Psoas muscle (tissue), 8 donors: ENCODE measurements around the gene TMEM140. TPM values are rescaled to one million over a fixed set of nuclear protein-coding genes. Genes with fewer than 3 reads are reported as not detected.

Experiments
- ATAC-seq, 4 donors: fragments of 200-7000 bp; cut with Tn5 transposase; one replicate each; pipeline ENCODE4 v1.9.1; 2020; ENCODE audit warnings: moderate library complexity in 3 of 4, mild to moderate bottlenecking in 2 of 4
- DNase-seq, 2 donors: peaks; one replicate each; pipeline ENCODE4 v3.0.0-alpha.2; 2020
- H3K27ac ChIP-seq: fragments of 200-600 bp; one replicate; pipeline ENCODE4 v1.8.0; 2022
- H3K27me3 ChIP-seq, 3 donors: fragments of 200-600 bp in 1 of 3; one replicate each; pipeline versions ENCODE4 v1.6.1 to v1.8.0; 2013 to 2022; ENCODE audit warnings: low read length in 2 of 3, mild to moderate bottlenecking in 2 of 3, moderate library complexity in 1 of 3; ENCODE audit not compliant: insufficient read depth in 3 of 3
- H3K36me3 ChIP-seq, 2 donors: fragments of 200-600 bp in 1 of 2; one replicate each; pipeline versions ENCODE4 v1.6.1 to v1.8.0; 2013 to 2022; ENCODE audit warnings: low read depth in 1 of 2, mild to moderate bottlenecking in 1 of 2, moderate library complexity in 1 of 2; ENCODE audit not compliant: insufficient read depth in 1 of 2
- H3K4me1 ChIP-seq: fragments of 200-600 bp; one replicate; pipeline ENCODE4 v1.8.0; 2022
- H3K4me3 ChIP-seq: fragments of 200-600 bp; one replicate; pipeline ENCODE4 v1.8.0; 2022; ENCODE audit warnings: mild to moderate bottlenecking
- H3K9me3 ChIP-seq: fragments of 200-600 bp; one replicate; pipeline ENCODE4 v1.8.0; 2022
- WGBS, 3 donors: extraction: QIAGEN DNeasy Blood & Tissue Kit; methylation state at CpG; one replicate each; pipeline versions ENCODE4 v1.1.6 to v1.1.7; 2013; 5-methylcytosine and 5-hydroxymethylcytosine counted together
- intact Hi-C, 2 donors: fragments of 100-400 bp; cut with DNase I; formaldehyde crosslinking; loops; one replicate each; pipeline versions ENCODE4 v1.11.0 to v1.14.2; 2022
- polyA plus RNA-seq, 3 donors: library from polyadenylated mRNA; stranded (reverse); fragments of 200-250 nt; gene quantifications; one replicate each; pipeline ENCODE4 v1.2.3, GENCODE V29; 2013
- total RNA-seq, 4 donors: library from RNA; stranded (reverse); fragmentation: NEBNext Ultra II Directional in 2 of 4; extraction: Animal tissue kit (Norgen Biotek cat#: 25700) in 2 of 4; gene quantifications; one replicate each; pipeline versions ENCODE4 v1.2.1 to v1.2.4, GENCODE V29; 2021 to 2023
- TF ChIP-seq, protein P1 (sequence below): fragments of 200-600 bp; IDR thresholded peaks from one replicate; pipeline ENCODE4 v1.8.0; 2022; ENCODE audit warnings: antibody characterized with exemption
- donor health status: healthy with polysubstance abuse.
- donor health status: DM: no; HTN: no; CAD: no; lungs with moderate emphysema.
- donor health status: Bipolar disorder and iron deficiency.
- donor health status: healthy.
- donor health status: DM: yes; HTN: yes; CAD: no.
- donor health status: DM: no; HTN: no; CAD: no.
- donor health status: DM: no; HTN: no; CAD: no.
- donor health status: DM: yes; HTN: yes; CAD: no.

The TMEM140 gene
- total and polyA plus RNA-seq, 7 donors = 25.4 to 106 (median 67.0) TPM

GRCh38 chr7:135200821-135201331, 53.0 kb downstream of the TMEM140 start:
- no peaks in the 10 kb centered on the region for H3K9me3 ChIP-seq
- ATAC-seq (peak in 2 of 4 donors; percentile 10 to 21), DNase-seq (no peak)
- H3K4me1 ChIP-seq = peaks cover 6% of the 10 kb centered on the region
- H3K27ac ChIP-seq = no peak overlapping the region
- H3K36me3 ChIP-seq = peaks cover 10 to 99% of the 10 kb centered on the region in 2 donors
- no peaks in the 10 kb centered on the region for H3K27me3 ChIP-seq
- 39 to 74% (median 48%) methylated on average over 3 of the region's 3 CpGs for WGBS, 3 donors
- H3K4me3 ChIP-seq = no peak overlapping the region
- intact Hi-C loops = no loop called here
- TF ChIP-seq, protein P1, sequence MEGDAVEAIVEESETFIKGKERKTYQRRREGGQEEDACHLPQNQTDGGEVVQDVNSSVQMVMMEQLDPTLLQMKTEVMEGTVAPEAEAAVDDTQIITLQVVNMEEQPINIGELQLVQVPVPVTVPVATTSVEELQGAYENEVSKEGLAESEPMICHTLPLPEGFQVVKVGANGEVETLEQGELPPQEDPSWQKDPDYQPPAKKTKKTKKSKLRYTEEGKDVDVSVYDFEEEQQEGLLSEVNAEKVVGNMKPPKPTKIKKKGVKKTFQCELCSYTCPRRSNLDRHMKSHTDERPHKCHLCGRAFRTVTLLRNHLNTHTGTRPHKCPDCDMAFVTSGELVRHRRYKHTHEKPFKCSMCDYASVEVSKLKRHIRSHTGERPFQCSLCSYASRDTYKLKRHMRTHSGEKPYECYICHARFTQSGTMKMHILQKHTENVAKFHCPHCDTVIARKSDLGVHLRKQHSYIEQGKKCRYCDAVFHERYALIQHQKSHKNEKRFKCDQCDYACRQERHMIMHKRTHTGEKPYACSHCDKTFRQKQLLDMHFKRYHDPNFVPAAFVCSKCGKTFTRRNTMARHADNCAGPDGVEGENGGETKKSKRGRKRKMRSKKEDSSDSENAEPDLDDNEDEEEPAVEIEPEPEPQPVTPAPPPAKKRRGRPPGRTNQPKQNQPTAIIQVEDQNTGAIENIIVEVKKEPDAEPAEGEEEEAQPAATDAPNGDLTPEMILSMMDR = no peak

GRCh38 chr7:135201350-135201749, 53.5 kb downstream of the TMEM140 start:
- Histone ChIP-seq H3K36me3 (peaks cover 7 to 99% of the 10 kb centered on the region in 2 donors), H3K4me3 (no peak overlapping the region), H3K27ac (no peak overlapping the region), H3K27me3 (no peaks in the 10 kb centered on the region), H3K9me3 (no peaks in the 10 kb centered on the region), H3K4me1 (peaks cover 6% of the 10 kb centered on the region)
- TF ChIP-seq, protein P1 = no peak
- ATAC-seq = no peak
- 65 to 80% (median 76%) methylated on average over 2 of the region's 2 CpGs for WGBS, 3 donors
- intact Hi-C loops = no loop called here
- no peak for DNase-seq

GRCh38 chr7:135204341-135204749, 56.5 kb downstream of the TMEM140 start:
- H3K27ac ChIP-seq = no peak overlapping the region
- no peak overlapping the region for H3K4me3 ChIP-seq
- intact Hi-C loops = no loop called here
- peaks cover 0 to 75% of the 10 kb centered on the region in 2 donors for H3K36me3 ChIP-seq
- peaks cover 7% of the 10 kb centered on the region for H3K4me1 ChIP-seq
- TF ChIP-seq, protein P1 = no peak
- ATAC-seq (peak in 2 of 4 donors; percentile 22 to 63), DNase-seq (no peak)
- 80 to 87% (median 81%) methylated on average over 6 of the region's 6 CpGs for WGBS, 3 donors
- no peaks in the 10 kb centered on the region for H3K27me3 ChIP-seq
- H3K9me3 ChIP-seq = no peaks in the 10 kb centered on the region

DNA sequence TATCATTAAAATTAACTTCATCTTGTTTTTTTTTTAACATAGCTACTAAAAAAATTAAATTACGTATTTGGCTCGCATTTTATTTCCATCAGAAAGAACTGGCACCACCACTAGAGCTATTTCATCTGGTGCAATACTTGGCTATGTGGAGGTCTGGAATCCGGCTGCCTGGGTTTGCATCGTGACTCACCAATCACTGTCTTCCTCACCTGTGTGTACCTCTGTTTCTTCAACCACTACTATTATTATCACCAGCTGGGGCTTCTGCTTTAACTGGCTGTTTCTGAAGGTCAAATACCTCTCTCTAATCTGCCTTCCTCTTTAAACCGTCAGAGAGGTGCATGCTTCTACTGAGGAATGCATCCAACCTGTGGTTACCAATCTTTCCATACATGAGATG, 57.0 kb downstream of the TMEM140 start:
- DNase-seq (no peak), ATAC-seq (peak in 3 of 4 donors; percentile 28 to 80 (median 72))
- Histone ChIP-seq H3K27ac (no peak overlapping the region), H3K4me1 (peaks cover 12% of the 10 kb centered on the region), H3K4me3 (no peak overlapping the region), H3K9me3 (no peaks in the 10 kb centered on the region), H3K36me3 (peaks cover 0 to 70% of the 10 kb centered on the region in 2 donors), H3K27me3 (no peaks in the 10 kb centered on the region)
- intact Hi-C loops = no loop called here
- TF ChIP-seq, protein P1 = no peak
- 73 to 83% (median 79%) methylated on average over 5 of the region's 5 CpGs for WGBS, 3 donors

- ATAC-seq (no peak), DNase-seq (no peak)
- no peaks in the 10 kb centered on the region for H3K27me3 ChIP-seq
- no peak overlapping the region for H3K4me3 ChIP-seq
- WGBS, 3 donors = 94 to 97% (median 96%) methylated on average over 8 of the region's 8 CpGs
- peaks cover 0 to 61% of the 10 kb centered on the region in 2 donors for H3K36me3 ChIP-seq
- TF ChIP-seq, protein P1 = no peak
- no peak overlapping the region for H3K27ac ChIP-seq
- peaks cover 15% of the 10 kb centered on the region for H3K4me1 ChIP-seq
- intact Hi-C loops = no loop called here
- no peaks in the 10 kb centered on the region for H3K9me3 ChIP-seq
Measured at GRCh38 chr7:135205850-135206249, 58.0 kb downstream of the TMEM140 start.
